ENCODE data around the gene COL4A6. TPM values are rescaled to one million over a fixed set of nuclear protein-coding genes. Genes with fewer than 3 reads are reported as not detected.

Gene COL4A6
- total and polyA plus RNA-seq, 2 donors (not counting 3 experiments of a cell fraction or from before 2014, with no cell fraction given), result 0.49 to 0.62 TPM

- no peak overlapping the region for H3K4me2 ChIP-seq (ENCODE audit: insufficient read depth, low read length)
- H3K9me3 ChIP-seq (replicated peaks; ENCODE audit: control insufficient read depth, insufficient read depth, low read length), result no peaks in the 10 kb centered on the region
- H2AFZ ChIP-seq (ENCODE audit: low read depth, low read length), result no peak overlapping the region
- no peak overlapping the region for H3K4me3 ChIP-seq (replicated peaks in 1 of 3; ENCODE audit: insufficient read depth in 1 of 3, low read depth in 1 of 3, low read length in 3 of 3)
- no peak for FAIRE-seq
- intact Hi-C loops (cut with micrococcal nuclease) (no loop called here), dilution Hi-C loops (cut with MboI; ENCODE audit: extremely low pct_ligation_motif_present, low sequenced_read_pairs) (no loop called here)
- no peak overlapping the region for H3K27ac ChIP-seq (ENCODE audit: insufficient read depth, low read depth, low read length)
- H3K36me3 ChIP-seq (ENCODE audit: control insufficient read depth in 2 of 2, extremely low read depth in 1 of 2, insufficient read depth in 2 of 2, low read length in 2 of 2), result no peaks in the 10 kb centered on the region
- no peak overlapping the region for H3K9ac ChIP-seq (replicated peaks; ENCODE audit: extremely low read depth, insufficient read depth, low read length)
- H3K79me2 ChIP-seq (ENCODE audit: control insufficient read depth, insufficient read depth, low read length), result no peaks in the 10 kb centered on the region
- TF ChIP-seq JUN (IDR thresholded peaks at IDR 0.05; ENCODE audit: borderline replicate concordance, insufficient read depth, insufficient read length, low read depth), result no peak
- TF ChIP-seq GATA2 (IDR thresholded peaks at IDR 0.05; ENCODE audit: insufficient read depth, insufficient read length, low read depth, low read length), result no peak
- no peak for TF ChIP-seq FOS (IDR thresholded peaks at IDR 0.05; ENCODE audit: borderline replicate concordance, insufficient read depth, low read length)
- TF ChIP-seq EZH2 (IDR thresholded peaks at IDR 0.05; ENCODE audit: borderline replicate concordance, low read depth, low read length, severe bottlenecking), result no peak
- TF ChIP-seq MYC (IDR thresholded peaks at IDR 0.05; ENCODE audit: low read depth, low read length), result no peak
- no peak for TF ChIP-seq MAX (IDR thresholded peaks at IDR 0.05; ENCODE audit: insufficient read depth, insufficient read length)
- TF ChIP-seq CTCF (IDR thresholded peaks at IDR 0.05; ENCODE audit: extremely low read depth in 1 of 2, insufficient read depth in 1 of 2, low read depth in 1 of 2, low read length in 2 of 2), result no peak
- no peak for TF ChIP-seq POLR2AphosphoS5 (IDR thresholded peaks at IDR 0.05; ENCODE audit: insufficient read depth, low read depth, low read length)
- no peak for TF ChIP-seq POLR2A (IDR thresholded peaks at IDR 0.05; ENCODE audit: low read depth, low read length)
- BruUV-seq (replicated peaks), result no TSS peak
- H4K20me1 ChIP-seq (replicated peaks; ENCODE audit: control insufficient read depth, extremely low read depth, insufficient read depth, low read length), result no peaks in the 10 kb centered on the region
- ChIA-PET CTCF (interaction anchor here (1.1 kb wide), 1 partner anchor 61 kb away, joined by 5 read pairs; no protein-coding TSS in a partner anchor), POLR2A (no interaction called here)
- no peaks in the 10 kb centered on the region for H3K27me3 ChIP-seq (ENCODE audit: control insufficient read depth in 2 of 2, insufficient read depth in 2 of 2, low read length in 2 of 2)
- H3K9me1 ChIP-seq (replicated peaks; ENCODE audit: control insufficient read depth, extremely low read depth, insufficient read depth, low read length), result no peaks in the 10 kb centered on the region
- no peaks in the 10 kb centered on the region for H3K4me1 ChIP-seq (ENCODE audit: control insufficient read depth, extremely low read depth, insufficient read depth, low read length)
- DNase-seq (ENCODE audit: low read depth, low spot score), result no peak
Observed at GRCh38 chrX:108285356-108285755, 152.9 kb downstream of the COL4A6 start.

Measured in endothelial cell of umbilical vein (primary cell).